Right lobe of liver (tissue), 6 donors: ENCODE data around the gene LRRC71. TPM values are rescaled to one million over a fixed set of nuclear protein-coding genes. Genes with fewer than 3 reads are reported as not detected.

Experiments used
- ATAC-seq, 4 donors: fragments of 200-7000 bp; cut with Tn5 transposase; one replicate each; pipeline ENCODE4 v1.9.1; 2020; ENCODE audit warnings: mild to moderate bottlenecking in 4 of 4, moderate library complexity in 4 of 4
- DNase-seq, 3 donors: peaks; one replicate each; pipeline ENCODE4 v3.0.0-alpha.2; 2020
- H3K27ac ChIP-seq, 3 donors: fragments of 200-600 bp; one replicate each; pipeline ENCODE4 v1.8.0; 2022
- H3K27me3 ChIP-seq, 2 donors: fragments of 200-600 bp; one replicate each; pipeline ENCODE4 v1.8.0; 2022
- H3K36me3 ChIP-seq, 4 donors: fragments of 200-600 bp; sonication (generic) in 1 of 4; one replicate each; pipeline versions ENCODE4 v1.5.1 to v1.8.0; 2017 to 2022; ENCODE audit warnings: control low read depth in 1 of 4
- H3K4me1 ChIP-seq, 4 donors: fragments of 200-600 bp; sonication (generic) in 1 of 4; one replicate each; pipeline versions ENCODE4 v1.5.1 to v1.8.0; 2017 to 2022; ENCODE audit warnings: control low read depth in 1 of 4
- H3K4me3 ChIP-seq, 3 donors: fragments of 200-600 bp; one replicate each; pipeline ENCODE4 v1.8.0; 2022
- H3K9me3 ChIP-seq, 4 donors: fragments of 200-600 bp; sonication (generic) in 1 of 4; one replicate each; pipeline versions ENCODE4 v1.5.1 to v1.8.0; 2017 to 2022; ENCODE audit warnings: control low read depth in 1 of 4
- CTCF ChIP-seq, 4 donors: fragments of 200-600 bp in 3 of 4; fragments of 450-650 bp in 1 of 4; IDR thresholded peaks; one replicate each; pipeline versions ENCODE4 v1.5.1 to v1.8.0; 2016 to 2022; ENCODE audit warnings: antibody characterized with exemption in 4 of 4, mild to moderate bottlenecking in 2 of 4
- POLR2A ChIP-seq: fragments of 450-650 bp; IDR thresholded peaks from one replicate; pipeline ENCODE4 v1.6.1; 2017; ENCODE audit warnings: antibody characterized with exemption, mild to moderate bottlenecking
- WGBS: methylation state at CpG from one replicate; pipeline ENCODE4 v1.1.6; 2018; ENCODE audit warnings: low coverage, low lambda C conversion rate; ENCODE audit not compliant: insufficient coverage; ENCODE audit errors: missing lambda C conversion rate; 5-methylcytosine and 5-hydroxymethylcytosine counted together
- intact Hi-C, 2 donors: fragments of 100-400 bp; cut with DNase I; formaldehyde crosslinking; loops; one replicate each; pipeline versions ENCODE4 v1.11.2 to v1.14.1; 2022
- total RNA-seq, 6 experiments: library from RNA; depleted of rRNA in 2 of 6; stranded (reverse); fragments of >200 nt in 2 of 6; fragmentation: NEBNext Ultra II Directional in 3 of 6; extraction: Animal tissue kit (Norgen Biotek cat#: 25700) in 3 of 6; gene quantifications; one replicate each; pipeline versions ENCODE4 v1.1.0 to v1.2.4, GENCODE V29; 2016 to 2023
- donor health status: DM: no; HTN: yes; CAD: no.
- donor health status: DM: no; HTN: no; CAD: no.
- donor health status: DM: no; HTN: no; CAD: no.
- donor health status: DM: no; HTN: yes; CAD: no.
- donor health status: DM: no; HTN: yes; CAD: no.

Gene LRRC71
- total RNA-seq, 6 experiments from 2014 or later: 0.12 to 0.20 TPM; not detected in 4

GRCh38 chr1:156958247-156958714, 37.8 kb downstream of the LRRC71 start:
- Histone ChIP-seq H3K4me1 (no peaks in the 10 kb centered on the region), H3K27me3 (no peaks in the 10 kb centered on the region), H3K27ac (no peak overlapping the region), H3K9me3 (no peaks in the 10 kb centered on the region), H3K4me3 (no peak overlapping the region), H3K36me3 (peaks cover 0 to 65% (median 21%) of the 10 kb centered on the region in 4 donors)
- WGBS: 64% methylated on average over 2 of the region's 2 CpGs
- DNase-seq (no peak), ATAC-seq (no peak)
- intact Hi-C loops: no loop called here
- TF ChIP-seq POLR2A (no peak), CTCF (IDR thresholded peaks at IDR 0.05) (no peak)

GRCh38 chr1:156959414-156959813, 39.0 kb downstream of the LRRC71 start:
- H3K27me3 ChIP-seq: no peaks in the 10 kb centered on the region
- intact Hi-C loops: no loop called here
- no peaks in the 10 kb centered on the region for H3K9me3 ChIP-seq
- 100% methylated on average over 2 of the region's 2 CpGs for WGBS
- H3K27ac ChIP-seq: no peak overlapping the region
- DNase-seq (no peak), ATAC-seq (no peak)
- H3K4me3 ChIP-seq: no peak overlapping the region
- TF ChIP-seq POLR2A: no peak
- TF ChIP-seq CTCF (IDR thresholded peaks at IDR 0.05): no peak
- peaks cover 0 to 65% (median 21%) of the 10 kb centered on the region in 4 donors for H3K36me3 ChIP-seq
- no peaks in the 10 kb centered on the region for H3K4me1 ChIP-seq

DNA sequence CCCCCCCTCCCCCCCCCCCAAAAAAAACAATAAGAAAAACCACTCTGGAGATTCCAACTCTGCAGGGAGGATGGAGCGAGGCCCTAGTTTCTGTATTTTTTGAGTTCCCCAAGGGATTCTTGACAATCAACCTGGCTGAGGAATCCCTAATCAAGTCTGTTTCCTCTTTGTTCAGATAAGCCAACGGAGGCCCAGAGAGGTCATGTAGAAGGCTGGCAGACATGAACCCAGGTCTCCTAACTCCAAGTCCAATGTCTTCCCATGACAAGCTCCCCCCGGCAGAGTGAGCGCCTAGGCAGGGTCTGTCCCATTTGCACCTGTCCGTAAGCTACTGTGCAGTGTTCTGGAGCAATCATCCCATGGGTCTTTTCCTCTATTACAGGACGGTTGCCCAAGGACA, 39.5 kb downstream of the LRRC71 start:
- DNase-seq (no peak), ATAC-seq (no peak)
- no peaks in the 10 kb centered on the region for H3K9me3 ChIP-seq
- 87% methylated on average over 3 of the region's 6 CpGs for WGBS
- H3K4me1 ChIP-seq: no peaks in the 10 kb centered on the region
- no peak overlapping the region for H3K4me3 ChIP-seq
- intact Hi-C loops: no loop called here
- no peaks in the 10 kb centered on the region for H3K27me3 ChIP-seq
- no peak for TF ChIP-seq POLR2A
- TF ChIP-seq CTCF (IDR thresholded peaks at IDR 0.05): no peak
- no peak overlapping the region for H3K27ac ChIP-seq
- H3K36me3 ChIP-seq: peaks cover 0 to 65% (median 21%) of the 10 kb centered on the region in 4 donors

- WGBS: 79% methylated on average over 4 of the region's 4 CpGs
- intact Hi-C loops: no loop called here
- Histone ChIP-seq H3K27me3 (no peaks in the 10 kb centered on the region), H3K4me3 (no peak overlapping the region), H3K4me1 (no peaks in the 10 kb centered on the region), H3K9me3 (no peaks in the 10 kb centered on the region), H3K36me3 (peaks cover 0 to 61% (median 17%) of the 10 kb centered on the region in 4 donors), H3K27ac (no peak overlapping the region)
- DNase-seq (no peak), ATAC-seq (no peak)
- TF ChIP-seq POLR2A (no peak), CTCF (IDR thresholded peaks at IDR 0.05) (no peak)
Measured at GRCh38 chr1:156961709-156962108, 41.3 kb downstream of the LRRC71 start.

DNA sequence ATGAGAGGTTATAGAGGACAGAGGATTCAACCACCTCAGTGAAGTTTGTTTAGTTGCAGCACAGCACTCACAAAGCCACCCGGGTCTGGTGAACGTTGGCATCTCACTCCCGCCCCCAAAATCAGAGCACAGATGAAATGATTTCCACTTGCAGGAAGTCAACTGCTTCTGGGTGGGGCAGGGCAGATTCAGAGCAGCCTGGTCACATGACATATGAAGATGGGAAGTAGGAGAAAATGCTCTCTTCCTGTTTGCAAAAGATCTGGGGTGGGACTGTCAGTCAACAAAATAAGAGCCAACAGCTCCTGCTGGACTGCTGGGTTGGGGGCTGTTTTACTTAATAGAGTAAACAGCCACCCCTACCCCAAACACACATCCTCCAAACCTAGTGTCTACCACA, 43.2 kb downstream of the LRRC71 start:
- Histone ChIP-seq H3K4me3 (no peak overlapping the region), H3K9me3 (no peaks in the 10 kb centered on the region), H3K36me3 (peaks cover 0 to 58% (median 12%) of the 10 kb centered on the region in 4 donors), H3K27ac (no peak overlapping the region), H3K27me3 (no peaks in the 10 kb centered on the region), H3K4me1 (no peaks in the 10 kb centered on the region)
- TF ChIP-seq POLR2A (no peak), CTCF (IDR thresholded peaks at IDR 0.05) (no peak)
- WGBS: 20% methylated on average over 2 of the region's 3 CpGs
- DNase-seq (no peak), ATAC-seq (peak; percentile 44 to 78 (median 52))
- intact Hi-C loops: no loop called here
